B cell (primary cell): ENCODE data around the gene CACNA2D3.

Experiments
- EZH2 ChIP-seq: IDR thresholded peaks from 2 replicates; pipeline ENCODE4 v1.6.1; 2012; ENCODE audit warnings: borderline replicate concordance, low read depth, mild to moderate bottlenecking, moderate library complexity, low read length; ENCODE audit not compliant: insufficient read depth, poor library complexity, severe bottlenecking
- TF ChIP-seq, protein P1 (sequence below): fragments of 200-600 bp; IDR thresholded peaks from one replicate; pipeline ENCODE4 v1.8.0; 2022; ENCODE audit warnings: antibody characterized with exemption, mild to moderate bottlenecking

GRCh38 chr3:54486317-54486716, 364.0 kb downstream of the CACNA2D3 start:
- TF ChIP-seq, protein P1, sequence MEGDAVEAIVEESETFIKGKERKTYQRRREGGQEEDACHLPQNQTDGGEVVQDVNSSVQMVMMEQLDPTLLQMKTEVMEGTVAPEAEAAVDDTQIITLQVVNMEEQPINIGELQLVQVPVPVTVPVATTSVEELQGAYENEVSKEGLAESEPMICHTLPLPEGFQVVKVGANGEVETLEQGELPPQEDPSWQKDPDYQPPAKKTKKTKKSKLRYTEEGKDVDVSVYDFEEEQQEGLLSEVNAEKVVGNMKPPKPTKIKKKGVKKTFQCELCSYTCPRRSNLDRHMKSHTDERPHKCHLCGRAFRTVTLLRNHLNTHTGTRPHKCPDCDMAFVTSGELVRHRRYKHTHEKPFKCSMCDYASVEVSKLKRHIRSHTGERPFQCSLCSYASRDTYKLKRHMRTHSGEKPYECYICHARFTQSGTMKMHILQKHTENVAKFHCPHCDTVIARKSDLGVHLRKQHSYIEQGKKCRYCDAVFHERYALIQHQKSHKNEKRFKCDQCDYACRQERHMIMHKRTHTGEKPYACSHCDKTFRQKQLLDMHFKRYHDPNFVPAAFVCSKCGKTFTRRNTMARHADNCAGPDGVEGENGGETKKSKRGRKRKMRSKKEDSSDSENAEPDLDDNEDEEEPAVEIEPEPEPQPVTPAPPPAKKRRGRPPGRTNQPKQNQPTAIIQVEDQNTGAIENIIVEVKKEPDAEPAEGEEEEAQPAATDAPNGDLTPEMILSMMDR: no peak
- no peak for TF ChIP-seq EZH2
